ENCODE data around the gene CELA3A. TPM values are rescaled to one million over a fixed set of nuclear protein-coding genes. Genes with fewer than 3 reads are reported as not detected.

CELA3A gene
- total RNA-seq, 1 donor from 2014 or later, result not detected

- Histone ChIP-seq H3K27me3 (ENCODE audit: control insufficient read depth, insufficient read depth, low read length) (no peaks in the 10 kb centered on the region), H3K36me3 (ENCODE audit: control insufficient read depth, insufficient read depth, low read length) (no peaks in the 10 kb centered on the region), H3K4me3 (ENCODE audit: low read depth, low read length) (peak overlapping the region; percentile 98)
- peak; percentile 51 for DNase-seq (ENCODE audit: low read depth)
- TF ChIP-seq, protein P1, sequence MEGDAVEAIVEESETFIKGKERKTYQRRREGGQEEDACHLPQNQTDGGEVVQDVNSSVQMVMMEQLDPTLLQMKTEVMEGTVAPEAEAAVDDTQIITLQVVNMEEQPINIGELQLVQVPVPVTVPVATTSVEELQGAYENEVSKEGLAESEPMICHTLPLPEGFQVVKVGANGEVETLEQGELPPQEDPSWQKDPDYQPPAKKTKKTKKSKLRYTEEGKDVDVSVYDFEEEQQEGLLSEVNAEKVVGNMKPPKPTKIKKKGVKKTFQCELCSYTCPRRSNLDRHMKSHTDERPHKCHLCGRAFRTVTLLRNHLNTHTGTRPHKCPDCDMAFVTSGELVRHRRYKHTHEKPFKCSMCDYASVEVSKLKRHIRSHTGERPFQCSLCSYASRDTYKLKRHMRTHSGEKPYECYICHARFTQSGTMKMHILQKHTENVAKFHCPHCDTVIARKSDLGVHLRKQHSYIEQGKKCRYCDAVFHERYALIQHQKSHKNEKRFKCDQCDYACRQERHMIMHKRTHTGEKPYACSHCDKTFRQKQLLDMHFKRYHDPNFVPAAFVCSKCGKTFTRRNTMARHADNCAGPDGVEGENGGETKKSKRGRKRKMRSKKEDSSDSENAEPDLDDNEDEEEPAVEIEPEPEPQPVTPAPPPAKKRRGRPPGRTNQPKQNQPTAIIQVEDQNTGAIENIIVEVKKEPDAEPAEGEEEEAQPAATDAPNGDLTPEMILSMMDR (IDR thresholded peaks at IDR 0.05; ENCODE audit: insufficient read depth, low read length, poor library complexity, severe bottlenecking), result no peak
Measured at GRCh38 chr1:22053017-22053860, 51.8 kb downstream of the CELA3A start.

GRCh38 chr1:22053861-22054770 lies 52.7 kb downstream of the CELA3A start:
- Histone ChIP-seq H3K27me3 (ENCODE audit: control insufficient read depth, insufficient read depth, low read length) (no peaks in the 10 kb centered on the region), H3K36me3 (ENCODE audit: control insufficient read depth, insufficient read depth, low read length) (no peaks in the 10 kb centered on the region), H3K4me3 (ENCODE audit: low read depth, low read length) (peak overlapping the region; percentile 98)
- TF ChIP-seq, protein P1 (IDR thresholded peaks at IDR 0.05; ENCODE audit: insufficient read depth, low read length, poor library complexity, severe bottlenecking), result no peak
- no peak for DNase-seq (ENCODE audit: low read depth)

GRCh38 chr1:22055463-22055862 lies 54.0 kb downstream of the CELA3A start:
- H3K27me3 ChIP-seq (ENCODE audit: control insufficient read depth, insufficient read depth, low read length), result no peaks in the 10 kb centered on the region
- no peak overlapping the region for H3K4me3 ChIP-seq (ENCODE audit: low read depth, low read length)
- TF ChIP-seq, protein P1 (IDR thresholded peaks at IDR 0.05; ENCODE audit: insufficient read depth, low read length, poor library complexity, severe bottlenecking), result no peak
- no peaks in the 10 kb centered on the region for H3K36me3 ChIP-seq (ENCODE audit: control insufficient read depth, insufficient read depth, low read length)
- DNase-seq (ENCODE audit: low read depth), result no peak

- H3K27me3 ChIP-seq (ENCODE audit: control insufficient read depth, insufficient read depth, low read length), result no peaks in the 10 kb centered on the region
- no peak overlapping the region for H3K4me3 ChIP-seq (ENCODE audit: low read depth, low read length)
- no peak for DNase-seq (ENCODE audit: low read depth)
- no peaks in the 10 kb centered on the region for H3K36me3 ChIP-seq (ENCODE audit: control insufficient read depth, insufficient read depth, low read length)
- TF ChIP-seq, protein P1 (IDR thresholded peaks at IDR 0.05; ENCODE audit: insufficient read depth, low read length, poor library complexity, severe bottlenecking), result no peak
Measured at GRCh38 chr1:22056043-22056442, 54.6 kb downstream of the CELA3A start.

GRCh38 chr1:22056936-22057335 lies 55.5 kb downstream of the CELA3A start:
- TF ChIP-seq, protein P1 (IDR thresholded peaks at IDR 0.05; ENCODE audit: insufficient read depth, low read length, poor library complexity, severe bottlenecking), result no peak
- DNase-seq (ENCODE audit: low read depth), result no peak
- no peak overlapping the region for H3K4me3 ChIP-seq (ENCODE audit: low read depth, low read length)
- no peaks in the 10 kb centered on the region for H3K36me3 ChIP-seq (ENCODE audit: control insufficient read depth, insufficient read depth, low read length)
- H3K27me3 ChIP-seq (ENCODE audit: control insufficient read depth, insufficient read depth, low read length), result no peaks in the 10 kb centered on the region

Data from kidney epithelial cell (primary cell).